Chondrocyte (in vitro differentiated cells): ENCODE results near the gene TLCD3B. TPM values are rescaled to one million over a fixed set of nuclear protein-coding genes. Genes with fewer than 3 reads are reported as not detected.

Experiments
- DNase-seq: peaks from one replicate; pipeline ENCODE4 v3.0.0; 2021; ENCODE audit warnings: mixed read lengths, low spot score
- H3K27ac Mint-ChIP-seq: one replicate; pipeline ENCODE4 v1.8.0; 2021; ENCODE audit warnings: mild to moderate bottlenecking, moderate library complexity, mixed read lengths; ENCODE audit not compliant: unreplicated experiment
- H3K27me3 Mint-ChIP-seq: 2 replicates; pipeline ENCODE4 v1.8.0; 2021; ENCODE audit warnings: low read depth, mixed read lengths
- H3K36me3 Mint-ChIP-seq: 2 replicates; pipeline ENCODE4 v1.8.0; 2021; ENCODE audit warnings: low read depth, mixed read lengths
- H3K4me1 Mint-ChIP-seq: 2 replicates; pipeline ENCODE4 v1.8.0; 2021; ENCODE audit warnings: low read depth, mild to moderate bottlenecking, mixed read lengths
- H3K4me3 Mint-ChIP-seq: one replicate; pipeline ENCODE4 v1.8.0; 2021; ENCODE audit warnings: mild to moderate bottlenecking, moderate library complexity, mixed read lengths; ENCODE audit not compliant: unreplicated experiment
- H3K9me3 Mint-ChIP-seq: 2 replicates; pipeline ENCODE4 v1.8.0; 2021; ENCODE audit warnings: low read depth, mixed read lengths
- total RNA-seq: library from RNA; stranded (reverse); gene quantifications from 3 replicates; pipeline ENCODE4 v1.2.1, GENCODE V29; 2021
- TF ChIP-seq, protein P1 (sequence below): fragments of 200-600 bp; sonication (generic); IDR thresholded peaks from 2 replicates; pipeline ENCODE4 v1.5.0; 2021; ENCODE audit warnings: antibody characterized with exemption, mild to moderate bottlenecking, moderate library complexity

Gene TLCD3B
- total RNA-seq, 1 donor from 2014 or later = 0.77 TPM

DNA sequence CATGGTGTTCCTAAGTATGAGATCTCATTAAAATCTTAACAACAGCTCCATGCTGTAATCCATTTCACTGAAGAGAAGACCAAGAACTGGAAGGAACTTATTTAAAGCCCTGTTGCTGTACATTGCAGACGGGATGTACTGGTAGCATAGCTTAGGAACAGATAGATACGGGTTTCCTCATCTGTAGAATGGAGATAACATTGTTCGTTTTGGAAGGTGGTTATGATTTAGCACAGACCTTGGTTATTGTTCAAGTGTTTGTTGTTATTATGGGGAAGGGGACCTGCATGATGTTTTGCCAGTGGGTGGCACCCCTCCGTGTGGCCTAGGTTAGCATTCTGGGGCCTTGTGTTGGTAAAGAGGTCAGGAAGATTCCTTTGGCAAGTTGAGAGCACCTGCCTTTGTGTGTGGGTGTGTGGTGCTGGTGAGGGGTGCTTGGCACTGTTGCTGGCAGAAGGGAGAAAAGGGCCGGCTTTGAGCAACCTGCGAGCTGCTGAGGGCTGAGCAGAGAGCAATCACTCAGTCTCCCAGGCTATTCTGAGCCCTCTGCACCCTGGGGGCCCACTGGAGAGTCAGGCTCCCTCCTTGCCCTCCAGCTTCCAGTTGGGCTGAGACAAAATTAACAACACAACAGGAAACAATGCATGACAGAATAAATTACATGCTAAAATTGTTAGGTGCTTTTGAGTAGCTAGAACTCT, 55.1 kb downstream of the TLCD3B start:
- H3K27me3 Mint-ChIP-seq = no peaks in the 10 kb centered on the region
- no peak for DNase-seq
- H3K36me3 Mint-ChIP-seq = peaks cover 21% of the 10 kb centered on the region
- TF ChIP-seq, protein P1, sequence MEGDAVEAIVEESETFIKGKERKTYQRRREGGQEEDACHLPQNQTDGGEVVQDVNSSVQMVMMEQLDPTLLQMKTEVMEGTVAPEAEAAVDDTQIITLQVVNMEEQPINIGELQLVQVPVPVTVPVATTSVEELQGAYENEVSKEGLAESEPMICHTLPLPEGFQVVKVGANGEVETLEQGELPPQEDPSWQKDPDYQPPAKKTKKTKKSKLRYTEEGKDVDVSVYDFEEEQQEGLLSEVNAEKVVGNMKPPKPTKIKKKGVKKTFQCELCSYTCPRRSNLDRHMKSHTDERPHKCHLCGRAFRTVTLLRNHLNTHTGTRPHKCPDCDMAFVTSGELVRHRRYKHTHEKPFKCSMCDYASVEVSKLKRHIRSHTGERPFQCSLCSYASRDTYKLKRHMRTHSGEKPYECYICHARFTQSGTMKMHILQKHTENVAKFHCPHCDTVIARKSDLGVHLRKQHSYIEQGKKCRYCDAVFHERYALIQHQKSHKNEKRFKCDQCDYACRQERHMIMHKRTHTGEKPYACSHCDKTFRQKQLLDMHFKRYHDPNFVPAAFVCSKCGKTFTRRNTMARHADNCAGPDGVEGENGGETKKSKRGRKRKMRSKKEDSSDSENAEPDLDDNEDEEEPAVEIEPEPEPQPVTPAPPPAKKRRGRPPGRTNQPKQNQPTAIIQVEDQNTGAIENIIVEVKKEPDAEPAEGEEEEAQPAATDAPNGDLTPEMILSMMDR = no peak
- peaks cover 34% of the 10 kb centered on the region for H3K4me1 Mint-ChIP-seq
- H3K27ac Mint-ChIP-seq = peak overlapping the region; percentile 86
- peak overlapping the region; percentile 94 for H3K4me3 Mint-ChIP-seq
- no peaks in the 10 kb centered on the region for H3K9me3 Mint-ChIP-seq

DNA sequence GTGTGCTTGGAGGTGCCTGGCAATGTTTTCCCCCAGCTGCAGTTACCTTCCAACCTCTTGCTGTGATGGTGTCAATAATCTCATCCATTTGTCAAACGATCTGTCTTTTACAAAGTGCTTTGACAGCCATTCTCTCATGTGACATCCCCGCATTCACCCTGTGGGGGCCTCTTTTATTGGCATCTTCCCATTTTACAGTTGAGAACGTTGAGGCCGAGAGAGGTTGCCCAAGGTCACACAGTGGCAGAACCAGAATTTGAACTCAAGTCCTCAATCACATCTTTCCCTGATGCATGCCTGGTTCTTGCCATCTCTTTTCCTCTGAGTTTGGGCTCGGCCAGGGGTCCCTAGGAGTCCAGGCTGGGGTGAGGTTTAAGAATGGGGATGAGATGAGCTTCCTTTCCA, 55.9 kb downstream of the TLCD3B start:
- DNase-seq = no peak
- TF ChIP-seq, protein P1 = no peak
- Mint-ChIP-seq H3K4me3 (peak overlapping the region; percentile 94), H3K36me3 (peaks cover 16% of the 10 kb centered on the region), H3K9me3 (no peaks in the 10 kb centered on the region), H3K27ac (peak overlapping the region; percentile 86), H3K27me3 (no peaks in the 10 kb centered on the region), H3K4me1 (peaks cover 34% of the 10 kb centered on the region)

Other genes starting within 250 kb of the TLCD3B start
- 13.5 to 24.3 TPM (median 14.1 TPM) in 3 replicates for gene KIF22, start 240.5 kb downstream of the TLCD3B start, total RNA-seq
- gene MAZ, start 224.7 kb downstream of the TLCD3B start, total RNA-seq = 318 to 359 TPM (median 358 TPM) in 3 replicates
- gene PRRT2, start 219.1 kb downstream of the TLCD3B start, total RNA-seq = 5.2 to 9.1 TPM (median 6.1 TPM) in 3 replicates
- 22.3 to 40.2 TPM (median 23.0 TPM) in 3 replicates for gene PAGR1, start 215.1 kb downstream of the TLCD3B start, total RNA-seq
- 101 to 132 TPM (median 106 TPM) in 3 replicates for gene MVP, start 210.8 kb downstream of the TLCD3B start, total RNA-seq
- 73.5 to 79.7 TPM (median 78.3 TPM) in 3 replicates for gene CDIPT, start 168.0 kb downstream of the TLCD3B start, total RNA-seq
- gene SEZ6L2, start 131.7 kb downstream of the TLCD3B start, total RNA-seq = 10.9 to 17.0 TPM (median 16.3 TPM) in 3 replicates
- 2.4 to 3.2 TPM (median 2.9 TPM) in 3 replicates for gene ASPHD1, start 130.8 kb downstream of the TLCD3B start, total RNA-seq
- gene KCTD13, start 105.0 kb downstream of the TLCD3B start, total RNA-seq = 19.3 to 21.1 TPM (median 20.3 TPM) in 3 replicates
- 111 to 122 TPM (median 120 TPM) in 3 replicates for gene TMEM219, start 69.2 kb downstream of the TLCD3B start, total RNA-seq
- 50.0 to 56.6 TPM (median 50.1 TPM) in 3 replicates for gene TAOK2, start 57.4 kb downstream of the TLCD3B start, total RNA-seq
- gene HIRIP3, start 35.7 kb downstream of the TLCD3B start, total RNA-seq = 8.4 to 14.0 TPM (median 9.9 TPM) in 3 replicates
- gene INO80E, start 35.0 kb downstream of the TLCD3B start, total RNA-seq = 57.1 to 68.5 TPM (median 64.6 TPM) in 3 replicates
- 0.15 to 0.29 TPM in 2 of 3 replicates, not detected in the other for gene DOC2A, start 20.2 kb downstream of the TLCD3B start, total RNA-seq
- gene C16orf92, start 8.1 kb downstream of the TLCD3B start, total RNA-seq = not detected in 3 replicates
- 865 to 1,101 TPM (median 1,094 TPM) in 3 replicates for gene ALDOA, start 34.5 kb upstream of the TLCD3B start, total RNA-seq
- 81.0 to 90.3 TPM (median 84.7 TPM) in 3 replicates for gene PPP4C, start 44.7 kb upstream of the TLCD3B start, total RNA-seq
- gene TBX6, start 60.7 kb upstream of the TLCD3B start, total RNA-seq = 0.34 to 0.59 TPM (median 0.55 TPM) in 3 replicates
- gene YPEL3, start 64.9 kb upstream of the TLCD3B start, total RNA-seq = 23.3 to 31.9 TPM (median 28.1 TPM) in 3 replicates
- gene GDPD3, start 82.3 kb upstream of the TLCD3B start, total RNA-seq = 1.9 to 3.2 TPM (median 2.2 TPM) in 3 replicates
- gene MAPK3, start 91.9 kb upstream of the TLCD3B start, total RNA-seq = 40.9 to 42.0 TPM (median 41.9 TPM) in 3 replicates
- 2.2 to 3.0 TPM (median 2.9 TPM) in 3 replicates for gene CORO1A, start 152.3 kb upstream of the TLCD3B start, total RNA-seq
- 86.5 to 101 TPM (median 97.5 TPM) in 3 replicates for gene BOLA2B, start 162.4 kb upstream of the TLCD3B start, total RNA-seq
- gene SLX1A, start 162.6 kb upstream of the TLCD3B start, total RNA-seq = 16.1 to 44.4 TPM (median 36.9 TPM) in 3 replicates
- gene SULT1A3, start 168.0 kb upstream of the TLCD3B start, total RNA-seq = 14.1 to 16.6 TPM (median 14.7 TPM) in 3 replicates
- 5.6 to 9.9 TPM (median 9.8 TPM) in 3 replicates for gene NPIPB13, start 217.2 kb upstream of the TLCD3B start, total RNA-seq